Astrocyte of the spinal cord (primary cell): ENCODE results near the gene SETD6.
A peak's percentile ranks its signal among the peaks of the same experiment; 100 is the strongest.
"Not testable (repeated sequence)": the region's sequence is repeated elsewhere in the genome, so short reads cannot be mapped to it uniquely, and the experiment has no call there.

Source experiments
- DNase-seq: peaks from one replicate; pipeline ENCODE4 v3.0.0; 2011; ENCODE audit warnings: low read depth, low spot score
- H3K4me3 ChIP-seq: 2 replicates; pipeline ENCODE4 v1.5.1; 2011; ENCODE audit warnings: low read depth, mild to moderate bottlenecking, low read length, moderate library complexity
- in situ Hi-C: cut with HindIII; loops from 2 replicates; pipeline ENCODE4 v1.10.0; 2017; ENCODE audit warnings: low sequenced_read_pairs
- TF ChIP-seq, protein P1 (sequence below): IDR thresholded peaks from 2 replicates; pipeline ENCODE4 v1.5.1; 2012; ENCODE audit warnings: low read depth, mild to moderate bottlenecking, low read length, inconsistent platforms

SETD6 gene

GRCh38 chr16:58481931-58482330, 33.4 kb upstream of the SETD6 start:
- in situ Hi-C loops: no loop called here
- TF ChIP-seq, protein P1, sequence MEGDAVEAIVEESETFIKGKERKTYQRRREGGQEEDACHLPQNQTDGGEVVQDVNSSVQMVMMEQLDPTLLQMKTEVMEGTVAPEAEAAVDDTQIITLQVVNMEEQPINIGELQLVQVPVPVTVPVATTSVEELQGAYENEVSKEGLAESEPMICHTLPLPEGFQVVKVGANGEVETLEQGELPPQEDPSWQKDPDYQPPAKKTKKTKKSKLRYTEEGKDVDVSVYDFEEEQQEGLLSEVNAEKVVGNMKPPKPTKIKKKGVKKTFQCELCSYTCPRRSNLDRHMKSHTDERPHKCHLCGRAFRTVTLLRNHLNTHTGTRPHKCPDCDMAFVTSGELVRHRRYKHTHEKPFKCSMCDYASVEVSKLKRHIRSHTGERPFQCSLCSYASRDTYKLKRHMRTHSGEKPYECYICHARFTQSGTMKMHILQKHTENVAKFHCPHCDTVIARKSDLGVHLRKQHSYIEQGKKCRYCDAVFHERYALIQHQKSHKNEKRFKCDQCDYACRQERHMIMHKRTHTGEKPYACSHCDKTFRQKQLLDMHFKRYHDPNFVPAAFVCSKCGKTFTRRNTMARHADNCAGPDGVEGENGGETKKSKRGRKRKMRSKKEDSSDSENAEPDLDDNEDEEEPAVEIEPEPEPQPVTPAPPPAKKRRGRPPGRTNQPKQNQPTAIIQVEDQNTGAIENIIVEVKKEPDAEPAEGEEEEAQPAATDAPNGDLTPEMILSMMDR: no peak
- DNase-seq: no peak
- no peak overlapping the region for H3K4me3 ChIP-seq

DNA sequence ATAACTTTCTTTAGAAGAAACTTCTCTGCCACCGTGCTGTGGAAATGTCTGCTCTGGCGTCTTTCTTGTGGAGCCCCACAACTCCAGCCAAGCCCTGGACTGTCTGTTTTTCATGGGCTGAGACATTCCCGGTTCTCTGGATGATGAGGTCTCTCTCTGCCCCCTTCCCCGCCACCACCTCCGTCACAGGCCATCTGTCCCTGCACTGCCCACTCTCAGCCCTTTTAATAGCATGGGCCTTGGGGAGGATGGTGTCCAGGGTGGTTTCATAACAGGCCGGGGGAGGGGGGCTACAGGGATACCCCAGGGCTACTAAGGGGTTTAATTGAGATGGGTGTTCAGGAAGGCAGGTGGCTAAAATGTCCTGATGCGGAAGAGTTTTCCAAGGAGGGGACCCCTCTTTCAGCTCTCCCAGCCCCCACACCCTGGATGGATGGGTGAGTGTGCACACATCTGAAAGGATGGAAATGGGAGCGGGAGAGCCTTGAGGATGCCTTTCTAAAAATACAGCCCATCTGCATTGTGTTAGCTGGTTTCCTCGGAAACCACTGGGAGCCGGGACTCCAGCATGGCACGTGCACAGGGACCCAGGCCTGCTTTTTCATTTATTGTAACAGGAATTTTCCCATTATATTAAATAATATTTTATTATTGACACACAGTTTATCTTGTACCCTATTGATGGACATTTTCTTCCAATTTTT, 30.0 kb upstream of the SETD6 start:
- TF ChIP-seq, protein P1: no peak
- no peak overlapping the region for H3K4me3 ChIP-seq
- in situ Hi-C loops: no loop called here
- DNase-seq: no peak

DNA sequence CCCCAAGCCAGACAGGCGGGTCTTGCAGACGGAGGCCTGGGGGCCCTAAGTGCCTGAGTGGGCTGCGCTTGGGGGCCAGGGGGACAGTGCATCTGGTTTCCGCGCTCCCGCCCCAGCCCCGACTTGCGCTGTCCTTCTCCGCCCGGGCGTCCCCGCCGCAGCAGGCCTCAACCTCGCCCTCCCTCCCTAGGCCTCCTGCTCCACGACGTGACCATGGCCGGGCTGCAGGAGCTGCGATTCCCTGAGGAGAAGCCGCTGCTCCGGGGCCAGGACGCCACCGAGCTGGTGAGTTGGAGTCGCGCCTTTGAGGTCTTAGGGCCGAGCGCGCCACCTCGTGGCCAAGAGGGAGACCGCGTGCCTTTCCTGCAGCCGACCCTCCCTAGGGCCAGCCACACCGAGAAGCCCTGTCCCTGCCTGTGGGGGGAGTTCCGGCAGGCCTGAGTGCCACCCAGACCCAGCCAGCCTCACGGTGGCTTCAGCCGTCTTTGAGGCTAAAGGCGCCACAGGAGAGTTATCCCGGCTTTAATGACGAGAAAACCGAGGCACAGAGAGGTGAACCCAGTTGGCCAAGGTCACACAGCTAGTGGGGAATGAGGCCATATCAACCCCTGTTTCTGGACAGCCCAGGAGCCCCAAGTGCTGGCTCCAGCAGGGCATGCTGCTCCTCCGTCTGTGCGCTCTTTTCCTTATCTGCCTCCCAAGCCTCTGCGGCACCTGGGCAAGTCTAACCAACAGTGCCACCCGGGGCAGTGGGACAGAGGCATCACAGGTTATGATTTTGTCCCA, 27.6 kb upstream of the SETD6 start:
- peak; percentile 73 for DNase-seq
- in situ Hi-C loops: no loop called here
- H3K4me3 ChIP-seq: no peak overlapping the region
- TF ChIP-seq, protein P1: peak; percentile 88

DNA sequence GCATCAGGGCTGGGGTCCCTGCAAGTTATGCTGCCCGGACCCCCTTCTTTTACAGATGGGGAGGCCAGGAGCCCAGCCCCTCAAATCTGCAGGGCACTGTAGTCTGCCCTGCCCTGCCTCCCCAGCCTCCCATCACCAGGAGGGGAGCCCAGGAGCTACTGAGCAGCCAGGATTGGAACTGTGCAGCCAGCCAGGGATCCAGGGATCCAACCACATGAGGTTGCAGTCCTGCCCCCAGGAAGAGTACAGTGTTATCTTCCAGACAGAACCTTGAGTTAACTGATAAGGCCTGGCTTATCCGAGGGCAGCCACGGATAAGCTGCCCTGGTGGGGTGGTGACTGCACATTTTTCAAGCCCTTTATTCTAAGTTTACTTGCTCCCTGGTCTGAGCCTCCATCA, 26.8 kb upstream of the SETD6 start:
- in situ Hi-C loops: no loop called here
- TF ChIP-seq, protein P1: no peak
- DNase-seq: no peak
- H3K4me3 ChIP-seq: no peak overlapping the region

GRCh38 chr16:58490065-58490464, 25.3 kb upstream of the SETD6 start:
- H3K4me3 ChIP-seq: no peak overlapping the region
- TF ChIP-seq, protein P1: no peak
- no peak for DNase-seq
- in situ Hi-C loops: no loop called here

DNA sequence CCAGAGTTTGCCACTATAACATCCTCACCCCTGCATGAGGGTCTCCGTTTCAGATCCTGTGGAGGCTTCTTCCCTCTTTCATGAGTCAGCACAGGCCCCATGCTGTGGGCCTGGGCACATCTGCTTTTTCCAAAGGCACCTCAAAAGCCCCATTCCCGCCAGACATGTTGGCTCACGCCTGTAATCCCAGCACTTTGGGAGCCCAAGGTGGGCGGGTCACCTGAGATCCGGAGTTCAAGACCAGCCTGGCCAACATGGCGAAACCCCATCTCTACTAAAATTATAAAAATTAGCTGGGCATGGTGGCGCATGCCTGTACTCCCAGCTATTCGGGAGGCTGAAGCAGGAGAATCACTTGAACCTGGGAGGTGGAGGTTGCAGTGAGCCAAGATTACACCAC, 24.8 kb upstream of the SETD6 start:
- in situ Hi-C loops: not testable (repeated sequence)

GRCh38 chr16:58492066-58492465, 23.3 kb upstream of the SETD6 start:
- in situ Hi-C loops: no loop called here
- TF ChIP-seq, protein P1: no peak
- DNase-seq: no peak
- H3K4me3 ChIP-seq: no peak overlapping the region

More for the DNA sequence above, 24.8 kb upstream of the SETD6 start:
- H3K4me3 ChIP-seq, DNase-seq: not testable (repeated sequence)
